Testis (tissue), 2 donors: ENCODE measurements around the gene TENT5C.

Experiments
- POLR2A ChIP-seq: fragments of 450-650 bp; IDR thresholded peaks from one replicate; pipeline ENCODE4 v1.6.1; 2017; ENCODE audit warnings: antibody characterized with exemption, mild to moderate bottlenecking, moderate library complexity
- TF ChIP-seq, protein P1 (sequence below), 3 experiments: fragments of 450-650 bp in 2 of 3; fragments of 200-600 bp in 1 of 3; sonication (generic) in 1 of 3; IDR thresholded peaks; one replicate each; pipeline ENCODE4 v1.5.1; 2016 to 2019; ENCODE audit warnings: antibody characterized with exemption in 3 of 3, mild to moderate bottlenecking in 2 of 3, moderate library complexity in 1 of 3

DNA sequence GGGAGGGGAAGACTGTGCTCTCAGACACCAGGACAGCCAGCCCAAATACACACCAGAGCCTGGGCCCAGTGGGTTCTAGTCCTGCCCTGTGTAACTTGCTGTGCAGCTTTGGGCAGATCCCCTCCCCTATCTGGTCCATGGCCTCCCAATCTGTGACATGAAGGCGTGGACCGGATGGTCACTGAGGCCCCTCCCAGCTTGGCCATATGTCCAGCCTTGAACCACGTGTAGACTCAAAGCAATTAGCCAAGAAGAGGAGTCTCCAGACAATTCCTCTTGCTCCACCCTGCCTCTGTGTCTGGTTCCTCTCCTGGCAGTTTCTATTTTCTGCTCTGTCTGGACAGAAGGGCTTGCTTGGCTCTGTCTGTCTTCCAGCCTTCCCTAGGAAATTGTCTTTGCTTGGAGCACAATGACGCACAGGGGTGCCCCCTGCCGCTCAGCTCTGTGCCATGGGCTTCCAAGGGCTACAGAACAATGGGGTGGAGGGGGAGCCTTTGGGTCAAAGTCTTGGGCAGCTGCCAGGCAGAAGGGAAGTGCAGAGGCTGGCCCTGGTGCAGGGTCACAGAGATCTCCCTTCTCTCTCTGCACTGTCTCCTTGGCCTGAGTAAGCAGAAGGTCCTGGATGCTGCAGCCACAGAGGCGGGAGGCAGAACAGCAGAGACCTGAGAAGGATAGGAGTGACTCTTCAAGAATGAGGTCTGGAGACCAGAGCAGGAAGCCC is 66.1 kb downstream of the TENT5C start:
- TF ChIP-seq, protein P1, sequence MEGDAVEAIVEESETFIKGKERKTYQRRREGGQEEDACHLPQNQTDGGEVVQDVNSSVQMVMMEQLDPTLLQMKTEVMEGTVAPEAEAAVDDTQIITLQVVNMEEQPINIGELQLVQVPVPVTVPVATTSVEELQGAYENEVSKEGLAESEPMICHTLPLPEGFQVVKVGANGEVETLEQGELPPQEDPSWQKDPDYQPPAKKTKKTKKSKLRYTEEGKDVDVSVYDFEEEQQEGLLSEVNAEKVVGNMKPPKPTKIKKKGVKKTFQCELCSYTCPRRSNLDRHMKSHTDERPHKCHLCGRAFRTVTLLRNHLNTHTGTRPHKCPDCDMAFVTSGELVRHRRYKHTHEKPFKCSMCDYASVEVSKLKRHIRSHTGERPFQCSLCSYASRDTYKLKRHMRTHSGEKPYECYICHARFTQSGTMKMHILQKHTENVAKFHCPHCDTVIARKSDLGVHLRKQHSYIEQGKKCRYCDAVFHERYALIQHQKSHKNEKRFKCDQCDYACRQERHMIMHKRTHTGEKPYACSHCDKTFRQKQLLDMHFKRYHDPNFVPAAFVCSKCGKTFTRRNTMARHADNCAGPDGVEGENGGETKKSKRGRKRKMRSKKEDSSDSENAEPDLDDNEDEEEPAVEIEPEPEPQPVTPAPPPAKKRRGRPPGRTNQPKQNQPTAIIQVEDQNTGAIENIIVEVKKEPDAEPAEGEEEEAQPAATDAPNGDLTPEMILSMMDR (IDR thresholded peaks at IDR 0.05), result no peak
- TF ChIP-seq POLR2A, result no peak
